Measurements from ENCODE around the gene GMDS.

The GMDS gene

DNA sequence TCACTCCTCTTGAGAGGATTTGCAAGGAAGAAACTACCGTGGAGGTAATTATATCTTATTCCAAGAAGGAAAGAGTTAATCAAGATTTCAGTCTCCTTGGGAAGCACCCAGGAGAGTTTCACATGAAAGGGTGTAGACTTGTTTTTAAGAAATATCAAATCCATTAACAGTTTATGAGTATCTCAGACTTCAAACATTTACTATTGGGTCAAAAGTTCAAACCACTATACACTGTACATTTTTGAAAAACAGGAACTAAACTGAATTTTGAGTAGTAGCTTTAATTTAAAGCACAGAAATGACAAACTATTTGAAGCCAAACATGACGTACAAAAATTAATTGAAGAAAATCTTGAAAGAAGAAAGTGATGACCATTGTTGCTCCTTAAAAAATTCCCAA, 471.7 kb downstream of the GMDS start:
- TF ChIP-seq, protein P1, sequence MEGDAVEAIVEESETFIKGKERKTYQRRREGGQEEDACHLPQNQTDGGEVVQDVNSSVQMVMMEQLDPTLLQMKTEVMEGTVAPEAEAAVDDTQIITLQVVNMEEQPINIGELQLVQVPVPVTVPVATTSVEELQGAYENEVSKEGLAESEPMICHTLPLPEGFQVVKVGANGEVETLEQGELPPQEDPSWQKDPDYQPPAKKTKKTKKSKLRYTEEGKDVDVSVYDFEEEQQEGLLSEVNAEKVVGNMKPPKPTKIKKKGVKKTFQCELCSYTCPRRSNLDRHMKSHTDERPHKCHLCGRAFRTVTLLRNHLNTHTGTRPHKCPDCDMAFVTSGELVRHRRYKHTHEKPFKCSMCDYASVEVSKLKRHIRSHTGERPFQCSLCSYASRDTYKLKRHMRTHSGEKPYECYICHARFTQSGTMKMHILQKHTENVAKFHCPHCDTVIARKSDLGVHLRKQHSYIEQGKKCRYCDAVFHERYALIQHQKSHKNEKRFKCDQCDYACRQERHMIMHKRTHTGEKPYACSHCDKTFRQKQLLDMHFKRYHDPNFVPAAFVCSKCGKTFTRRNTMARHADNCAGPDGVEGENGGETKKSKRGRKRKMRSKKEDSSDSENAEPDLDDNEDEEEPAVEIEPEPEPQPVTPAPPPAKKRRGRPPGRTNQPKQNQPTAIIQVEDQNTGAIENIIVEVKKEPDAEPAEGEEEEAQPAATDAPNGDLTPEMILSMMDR (IDR thresholded peaks at IDR 0.05; ENCODE audit: borderline replicate concordance, control extremely low read depth, extremely low read depth, insufficient read depth, missing control alignments): no peak
- in situ Hi-C loops (cut with MboI; ENCODE audit: low sequenced_read_pairs, unreplicated experiment): no loop called here
- no peak for DNase-seq (ENCODE audit: low spot score)

DNA sequence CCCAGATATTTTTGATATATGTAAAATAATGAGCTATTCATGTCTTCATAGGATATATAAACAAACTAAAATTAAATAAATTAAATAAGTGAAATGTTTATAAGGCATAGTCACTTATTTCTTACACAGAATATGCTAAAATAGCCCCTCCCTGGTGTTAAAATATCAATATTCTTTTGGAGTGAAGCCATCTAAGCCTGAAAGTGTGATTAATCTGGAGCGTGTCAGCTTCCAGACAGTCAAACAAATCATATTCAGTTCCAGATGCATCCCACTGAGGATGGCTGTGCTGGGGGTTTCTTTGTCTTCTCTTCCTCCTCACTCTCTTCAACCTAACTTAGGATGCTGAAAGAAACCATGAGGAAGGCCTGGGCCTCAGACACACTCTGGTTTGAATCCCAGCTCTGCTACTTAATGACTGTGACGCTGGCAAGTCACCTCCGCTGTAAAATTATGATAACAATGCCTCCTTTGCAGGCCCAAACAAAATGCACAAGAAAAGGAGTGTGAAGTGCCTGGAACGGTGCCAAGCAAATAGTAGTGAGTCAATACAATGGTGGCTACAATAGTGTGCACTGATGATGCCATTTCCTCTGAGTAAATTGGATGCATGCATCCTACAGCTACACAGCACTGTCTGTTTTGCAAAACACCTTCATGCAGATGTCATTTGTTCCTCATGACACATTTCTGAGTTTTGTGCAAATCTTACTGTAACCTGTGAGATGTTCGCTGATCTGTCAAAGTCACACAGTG, 474.3 kb downstream of the GMDS start:
- DNase-seq (ENCODE audit: low spot score): no peak
- TF ChIP-seq, protein P1 (IDR thresholded peaks at IDR 0.05; ENCODE audit: borderline replicate concordance, control extremely low read depth, extremely low read depth, insufficient read depth, missing control alignments): no peak
- in situ Hi-C loops (cut with MboI; ENCODE audit: low sequenced_read_pairs, unreplicated experiment): no loop called here

- no peak for DNase-seq (ENCODE audit: low spot score)
- TF ChIP-seq, protein P1 (IDR thresholded peaks at IDR 0.05; ENCODE audit: borderline replicate concordance, control extremely low read depth, extremely low read depth, insufficient read depth, missing control alignments): no peak
- in situ Hi-C loops (cut with MboI; ENCODE audit: low sequenced_read_pairs, unreplicated experiment): no loop called here
Measured at GRCh38 chr6:1770435-1770843, 475.0 kb downstream of the GMDS start.

GRCh38 chr6:1767481-1768246, 477.7 kb downstream of the GMDS start:
- TF ChIP-seq, protein P1 (IDR thresholded peaks at IDR 0.05; ENCODE audit: borderline replicate concordance, control extremely low read depth, extremely low read depth, insufficient read depth, missing control alignments): no peak
- in situ Hi-C loops (cut with MboI; ENCODE audit: low sequenced_read_pairs, unreplicated experiment): no loop called here
- no peak for DNase-seq (ENCODE audit: low spot score)

DNA sequence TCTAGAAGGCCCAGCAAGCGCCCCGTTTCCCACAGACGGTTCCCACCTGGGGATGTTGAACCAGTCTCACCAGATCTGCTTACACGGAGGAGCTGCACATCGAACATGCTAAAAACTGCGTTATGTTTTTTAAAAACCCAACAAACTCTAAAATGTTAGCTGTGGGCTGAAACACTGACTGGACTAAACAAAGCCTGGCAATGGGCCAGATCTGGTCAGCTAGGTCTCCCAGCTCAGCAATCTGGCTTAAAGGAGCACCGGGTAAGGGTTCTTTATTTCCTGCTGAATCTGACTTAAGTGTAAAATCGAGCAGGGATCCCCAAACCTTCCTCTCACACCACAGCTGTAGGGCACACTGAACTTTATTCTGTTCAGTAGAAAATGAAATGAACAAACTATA, 478.8 kb downstream of the GMDS start:
- DNase-seq (ENCODE audit: low spot score): no peak
- TF ChIP-seq, protein P1 (IDR thresholded peaks at IDR 0.05; ENCODE audit: borderline replicate concordance, control extremely low read depth, extremely low read depth, insufficient read depth, missing control alignments): no peak
- in situ Hi-C loops (cut with MboI; ENCODE audit: low sequenced_read_pairs, unreplicated experiment): no loop called here

- in situ Hi-C loops (cut with MboI; ENCODE audit: low sequenced_read_pairs, unreplicated experiment): no loop called here
- DNase-seq (ENCODE audit: low spot score): no peak
- TF ChIP-seq, protein P1 (IDR thresholded peaks at IDR 0.05; ENCODE audit: borderline replicate concordance, control extremely low read depth, extremely low read depth, insufficient read depth, missing control alignments): no peak
Measured at GRCh38 chr6:1765160-1765903, 480.1 kb downstream of the GMDS start.

Measured in GM13976 (cell line).